Fibroblast of the conjunctiva (primary cell): ENCODE data around the gene GSTP1.
"Not testable (repeated sequence)": the region's sequence is repeated elsewhere in the genome, so short reads cannot be mapped to it uniquely, and the experiment has no call there.

Experiments
- DNase-seq: peaks from one replicate; pipeline ENCODE4 v3.0.0-alpha.2; 2010; ENCODE audit warnings: low read depth

Gene GSTP1

GRCh38 chr11:67597458-67597857 is 13.8 kb downstream of the GSTP1 start:
- DNase-seq, result not testable (repeated sequence)

GRCh38 chr11:67597963-67598362 is 14.4 kb downstream of the GSTP1 start:
- not testable (repeated sequence) for DNase-seq

GRCh38 chr11:67599149-67599548 is 15.5 kb downstream of the GSTP1 start:
- DNase-seq, result no peak

GRCh38 chr11:67600324-67601029 is 16.9 kb downstream of the GSTP1 start:
- no peak for DNase-seq

GRCh38 chr11:67601098-67601497 is 17.5 kb downstream of the GSTP1 start:
- DNase-seq, result no peak

GRCh38 chr11:67604119-67604518 is 20.5 kb downstream of the GSTP1 start:
- DNase-seq, result not testable (repeated sequence)

- DNase-seq, result no peak
Measured at GRCh38 chr11:67604815-67605214, 21.2 kb downstream of the GSTP1 start.

- DNase-seq, result no peak
Measured at GRCh38 chr11:67605231-67606011, 21.8 kb downstream of the GSTP1 start.

GRCh38 chr11:67606093-67606491 is 22.5 kb downstream of the GSTP1 start:
- no peak for DNase-seq

- peak; percentile 79 for DNase-seq
Measured at GRCh38 chr11:67606492-67607295, 23.1 kb downstream of the GSTP1 start, which contains the start of gene NDUFV1. NDUFV1 (plus strand) TSS chr11:67606936; CDS start chr11:67607005, 69 bp downstream.

- no peak for DNase-seq
Measured at GRCh38 chr11:67607507-67607906, 23.9 kb downstream of the GSTP1 start.

GRCh38 chr11:67608486-67608885 is 24.9 kb downstream of the GSTP1 start:
- no peak for DNase-seq

- no peak for DNase-seq
Measured at GRCh38 chr11:67609316-67609715, 25.7 kb downstream of the GSTP1 start.

GRCh38 chr11:67610302-67610868 is 26.8 kb downstream of the GSTP1 start:
- DNase-seq, result no peak

GRCh38 chr11:67611165-67611564 is 27.6 kb downstream of the GSTP1 start:
- DNase-seq, result no peak

GRCh38 chr11:67611704-67612587 is 28.3 kb downstream of the GSTP1 start:
- DNase-seq, result no peak

GRCh38 chr11:67612751-67613150 is 29.1 kb downstream of the GSTP1 start:
- no peak for DNase-seq

- DNase-seq, result no peak
Measured at GRCh38 chr11:67613313-67613959, 29.8 kb downstream of the GSTP1 start.

GRCh38 chr11:67613960-67614715 is 30.5 kb downstream of the GSTP1 start:
- DNase-seq, result no peak
